ENCODE data around the gene MEF2D.

Gene MEF2D

GRCh38 chr1:156464825-156465452, 35.6 kb downstream of the MEF2D start:
- peak overlapping the region; percentile 21 for H3K9ac ChIP-seq (ENCODE audit: insufficient read length, low read depth)
- peaks cover 44% of the 10 kb centered on the region for H3K36me3 ChIP-seq (ENCODE audit: insufficient read depth, insufficient read length, low read length)
- peaks cover 22% of the 10 kb centered on the region for H3K4me1 ChIP-seq (ENCODE audit: insufficient read depth, insufficient read length)
- no peaks in the 10 kb centered on the region for H3K27me3 ChIP-seq (ENCODE audit: insufficient read depth, insufficient read length)
- no peak overlapping the region for H3K4me3 ChIP-seq (ENCODE audit: insufficient read length, low read depth)
- no peak for TF ChIP-seq SUZ12 (IDR thresholded peaks at IDR 0.05; ENCODE audit: extremely low read depth, insufficient read depth, insufficient read length)
- TF ChIP-seq ZNF274 (IDR thresholded peaks at IDR 0.05; ENCODE audit: low read depth, low read length) = no peak
- no peak for TF ChIP-seq YY1 (IDR thresholded peaks at IDR 0.05; ENCODE audit: insufficient read depth, insufficient read length)
- no peak for DNase-seq (ENCODE audit: low read depth, low spot score)
- no peaks in the 10 kb centered on the region for H3K9me3 ChIP-seq (ENCODE audit: insufficient read depth, low read length)

- TF ChIP-seq ZNF274 (IDR thresholded peaks at IDR 0.05; ENCODE audit: low read depth, low read length) (no peak), YY1 (IDR thresholded peaks at IDR 0.05; ENCODE audit: insufficient read depth, insufficient read length) (no peak)
Measured at GRCh38 chr1:156464335-156464734, 36.2 kb downstream of the MEF2D start.

GRCh38 chr1:156463874-156464273, 36.7 kb downstream of the MEF2D start:
- no peak overlapping the region for H3K4me3 ChIP-seq (ENCODE audit: insufficient read length, low read depth)
- H3K36me3 ChIP-seq (ENCODE audit: insufficient read depth, insufficient read length, low read length) = peaks cover 37% of the 10 kb centered on the region
- no peaks in the 10 kb centered on the region for H3K27me3 ChIP-seq (ENCODE audit: insufficient read depth, insufficient read length)
- H3K4me1 ChIP-seq (ENCODE audit: insufficient read depth, insufficient read length) = peaks cover 22% of the 10 kb centered on the region
- TF ChIP-seq SUZ12 (IDR thresholded peaks at IDR 0.05; ENCODE audit: extremely low read depth, insufficient read depth, insufficient read length) (no peak), ZNF274 (IDR thresholded peaks at IDR 0.05; ENCODE audit: low read depth, low read length) (no peak), YY1 (IDR thresholded peaks at IDR 0.05; ENCODE audit: insufficient read depth, insufficient read length) (no peak)
- peak; percentile 51 for DNase-seq (ENCODE audit: low read depth, low spot score)
- no peaks in the 10 kb centered on the region for H3K9me3 ChIP-seq (ENCODE audit: insufficient read depth, low read length)
- no peak overlapping the region for H3K9ac ChIP-seq (ENCODE audit: insufficient read length, low read depth)

More at GRCh38 chr1:156464335-156464734, 36.2 kb downstream of the MEF2D start:
- Histone ChIP-seq H3K27me3 (ENCODE audit: insufficient read depth, insufficient read length) (no peaks in the 10 kb centered on the region), H3K4me1 (ENCODE audit: insufficient read depth, insufficient read length) (peaks cover 22% of the 10 kb centered on the region), H3K36me3 (ENCODE audit: insufficient read depth, insufficient read length, low read length) (peaks cover 40% of the 10 kb centered on the region), H3K4me3 (ENCODE audit: insufficient read length, low read depth) (no peak overlapping the region), H3K9ac (ENCODE audit: insufficient read length, low read depth) (no peak overlapping the region), H3K9me3 (ENCODE audit: insufficient read depth, low read length) (no peaks in the 10 kb centered on the region)
- no peak for DNase-seq (ENCODE audit: low read depth, low spot score)

- H3K36me3 ChIP-seq (ENCODE audit: insufficient read depth, insufficient read length, low read length) = peaks cover 30% of the 10 kb centered on the region
- no peaks in the 10 kb centered on the region for H3K9me3 ChIP-seq (ENCODE audit: insufficient read depth, low read length)
- H3K9ac ChIP-seq (ENCODE audit: insufficient read length, low read depth) = no peak overlapping the region
- peaks cover 23% of the 10 kb centered on the region for H3K4me1 ChIP-seq (ENCODE audit: insufficient read depth, insufficient read length)
- H3K27me3 ChIP-seq (ENCODE audit: insufficient read depth, insufficient read length) = no peaks in the 10 kb centered on the region
- no peak overlapping the region for H3K4me3 ChIP-seq (ENCODE audit: insufficient read length, low read depth)
- no peak for DNase-seq (ENCODE audit: low read depth, low spot score)
- TF ChIP-seq ZNF274 (IDR thresholded peaks at IDR 0.05; ENCODE audit: low read depth, low read length) = no peak
- no peak for TF ChIP-seq YY1 (IDR thresholded peaks at IDR 0.05; ENCODE audit: insufficient read depth, insufficient read length)
- TF ChIP-seq SUZ12 (IDR thresholded peaks at IDR 0.05; ENCODE audit: extremely low read depth, insufficient read depth, insufficient read length) = no peak
Measured at GRCh38 chr1:156462954-156463795, 37.4 kb downstream of the MEF2D start.

GRCh38 chr1:156461781-156462647, 38.6 kb downstream of the MEF2D start:
- no peak for DNase-seq (ENCODE audit: low read depth, low spot score)
- peaks cover 25% of the 10 kb centered on the region for H3K4me1 ChIP-seq (ENCODE audit: insufficient read depth, insufficient read length)

GRCh38 chr1:156461109-156461508, 39.5 kb downstream of the MEF2D start:
- Histone ChIP-seq H3K9me3 (ENCODE audit: insufficient read depth, low read length) (no peaks in the 10 kb centered on the region), H3K9ac (ENCODE audit: insufficient read length, low read depth) (no peak overlapping the region), H3K27me3 (ENCODE audit: insufficient read depth, insufficient read length) (no peaks in the 10 kb centered on the region), H3K4me3 (ENCODE audit: insufficient read length, low read depth) (no peak overlapping the region), H3K36me3 (ENCODE audit: insufficient read depth, insufficient read length, low read length) (peaks cover 13% of the 10 kb centered on the region), H3K4me1 (ENCODE audit: insufficient read depth, insufficient read length) (peaks cover 18% of the 10 kb centered on the region)
- TF ChIP-seq YY1 (IDR thresholded peaks at IDR 0.05; ENCODE audit: insufficient read depth, insufficient read length) (no peak), ZNF274 (IDR thresholded peaks at IDR 0.05; ENCODE audit: low read depth, low read length) (no peak)
- no peak for DNase-seq (ENCODE audit: low read depth, low spot score)

More at GRCh38 chr1:156461781-156462647, 38.6 kb downstream of the MEF2D start:
- Histone ChIP-seq H3K27me3 (ENCODE audit: insufficient read depth, insufficient read length) (no peaks in the 10 kb centered on the region), H3K9ac (ENCODE audit: insufficient read length, low read depth) (no peak overlapping the region), H3K36me3 (ENCODE audit: insufficient read depth, insufficient read length, low read length) (peaks cover 22% of the 10 kb centered on the region), H3K9me3 (ENCODE audit: insufficient read depth, low read length) (no peaks in the 10 kb centered on the region), H3K4me3 (ENCODE audit: insufficient read length, low read depth) (no peak overlapping the region)
- TF ChIP-seq SUZ12 (IDR thresholded peaks at IDR 0.05; ENCODE audit: extremely low read depth, insufficient read depth, insufficient read length) = no peak
- no peak for TF ChIP-seq YY1 (IDR thresholded peaks at IDR 0.05; ENCODE audit: insufficient read depth, insufficient read length)
- TF ChIP-seq ZNF274 (IDR thresholded peaks at IDR 0.05; ENCODE audit: low read depth, low read length) = no peak

Data from NT2/D1 (cell line).